Activated T-cell treated with anti-CD3 and anti-CD28 coated beads, Interleukin-2, amount 50 U/mL, for 4 hours (primary cell): ENCODE results near the gene CCN2. TPM values are rescaled to one million over a fixed set of nuclear protein-coding genes. Genes with fewer than 3 reads are reported as not detected.
A peak's percentile ranks its signal among the peaks of the same experiment; 100 is the strongest.
"Not testable (repeated sequence)": the region's sequence is repeated elsewhere in the genome, so short reads cannot be mapped to it uniquely, and the experiment has no call there.

Source experiments
- ATAC-seq, 2 donors: fragments of 200-7000 bp; cut with Tn5 transposase; one replicate each; pipeline ENCODE4 v1.10.0; 2021
- DNase-seq: peaks from one replicate; pipeline ENCODE4 v3.0.0-alpha.2; 2020
- H3K27me3 Mint-ChIP-seq: one replicate; pipeline ENCODE4 v1.8.0; 2021; ENCODE audit warnings: low read depth, mixed read lengths
- H3K36me3 Mint-ChIP-seq: one replicate; pipeline ENCODE4 v1.8.0; 2022; ENCODE audit warnings: mixed read lengths; ENCODE audit not compliant: insufficient read depth
- H3K4me1 Mint-ChIP-seq: one replicate; pipeline ENCODE4 v1.8.0; 2021; ENCODE audit warnings: low read depth, mixed read lengths
- H3K4me3 Mint-ChIP-seq: one replicate; pipeline ENCODE4 v1.8.0; 2021; ENCODE audit warnings: mild to moderate bottlenecking, moderate library complexity, mixed read lengths
- H3K9me3 Mint-ChIP-seq: one replicate; pipeline ENCODE4 v1.8.0; 2021; ENCODE audit warnings: mixed read lengths
- total RNA-seq, 3 donors: library from RNA; stranded (reverse); gene quantifications; one replicate each; pipeline ENCODE4 v1.2.1, GENCODE V29; 2021

The CCN2 gene
- total RNA-seq, 3 donors from 2014 or later, result 0.32 to 0.41 (median 0.33) TPM

- ATAC-seq, result peak; percentile 55 to 65
- Mint-ChIP-seq H3K4me1 (peaks cover 11% of the 10 kb centered on the region), H3K4me3 (no peak overlapping the region), H3K9me3 (peaks cover 4% of the 10 kb centered on the region), H3K36me3 (no peaks in the 10 kb centered on the region), H3K27me3 (peaks cover 57% of the 10 kb centered on the region)
- DNase-seq, result peak; percentile 23
These were observed 36.0 kb downstream of the CCN2 start for GRCh38 chr6:131914967-131915751.

GRCh38 chr6:131914234-131914633 is 36.9 kb downstream of the CCN2 start:
- H3K4me1 Mint-ChIP-seq, result peaks cover 18% of the 10 kb centered on the region
- ATAC-seq (no peak), DNase-seq (no peak)
- no peaks in the 10 kb centered on the region for H3K36me3 Mint-ChIP-seq
- peaks cover 56% of the 10 kb centered on the region for H3K27me3 Mint-ChIP-seq
- H3K9me3 Mint-ChIP-seq, result peaks cover 4% of the 10 kb centered on the region
- H3K4me3 Mint-ChIP-seq, result no peak overlapping the region

GRCh38 chr6:131911951-131912350 is 39.2 kb downstream of the CCN2 start:
- ATAC-seq, result no peak
- Mint-ChIP-seq H3K4me1 (peaks cover 11% of the 10 kb centered on the region), H3K27me3 (peaks cover 42% of the 10 kb centered on the region), H3K4me3 (no peak overlapping the region), H3K9me3 (peaks cover 4% of the 10 kb centered on the region), H3K36me3 (no peaks in the 10 kb centered on the region)
- DNase-seq, result no peak

GRCh38 chr6:131910956-131911355 is 40.2 kb downstream of the CCN2 start:
- H3K9me3 Mint-ChIP-seq, result peaks cover under 1% of the 10 kb centered on the region
- H3K4me1 Mint-ChIP-seq, result peaks cover 9% of the 10 kb centered on the region
- ATAC-seq (no peak), DNase-seq (no peak)
- no peak overlapping the region for H3K4me3 Mint-ChIP-seq
- peaks cover 32% of the 10 kb centered on the region for H3K27me3 Mint-ChIP-seq
- H3K36me3 Mint-ChIP-seq, result no peaks in the 10 kb centered on the region

- no peak for DNase-seq
- Mint-ChIP-seq H3K4me1 (peaks cover 9% of the 10 kb centered on the region), H3K36me3 (no peaks in the 10 kb centered on the region)
These were observed 41.0 kb downstream of the CCN2 start for GRCh38 chr6:131910219-131910589.

GRCh38 chr6:131909408-131910218 is 41.6 kb downstream of the CCN2 start:
- peak; percentile 69 for DNase-seq
- peak; percentile 88 to 95 for ATAC-seq
- H3K4me3 Mint-ChIP-seq, result no peak overlapping the region
- no peaks in the 10 kb centered on the region for H3K36me3 Mint-ChIP-seq
- peaks cover 9% of the 10 kb centered on the region for H3K4me1 Mint-ChIP-seq
- no peaks in the 10 kb centered on the region for H3K9me3 Mint-ChIP-seq
- peaks cover 26% of the 10 kb centered on the region for H3K27me3 Mint-ChIP-seq

More at GRCh38 chr6:131910219-131910589, 41.0 kb downstream of the CCN2 start:
- H3K4me3 Mint-ChIP-seq, result no peak overlapping the region
- H3K27me3 Mint-ChIP-seq, result peaks cover 29% of the 10 kb centered on the region
- H3K9me3 Mint-ChIP-seq, result no peaks in the 10 kb centered on the region
- no peak for ATAC-seq

- H3K36me3 Mint-ChIP-seq, ATAC-seq, H3K4me3 Mint-ChIP-seq, DNase-seq, H3K9me3 Mint-ChIP-seq, H3K4me1 Mint-ChIP-seq: not testable (repeated sequence)
- H3K27me3 Mint-ChIP-seq, result peaks cover 22% of the 10 kb centered on the region
These were observed 42.4 kb downstream of the CCN2 start for GRCh38 chr6:131908787-131909186.

- not testable (repeated sequence) for H3K4me1 Mint-ChIP-seq, H3K9me3 Mint-ChIP-seq, DNase-seq, ATAC-seq, H3K36me3 Mint-ChIP-seq, H3K4me3 Mint-ChIP-seq
- peaks cover 12% of the 10 kb centered on the region for H3K27me3 Mint-ChIP-seq
These were observed 47.4 kb downstream of the CCN2 start for GRCh38 chr6:131903734-131904133.

GRCh38 chr6:131901326-131901873 is 49.8 kb downstream of the CCN2 start:
- not testable (repeated sequence) for H3K27me3 Mint-ChIP-seq, H3K4me3 Mint-ChIP-seq, H3K9me3 Mint-ChIP-seq, DNase-seq, ATAC-seq, H3K4me1 Mint-ChIP-seq, H3K36me3 Mint-ChIP-seq

GRCh38 chr6:131900231-131900630 is 50.9 kb downstream of the CCN2 start:
- DNase-seq, result no peak
- H3K4me1 Mint-ChIP-seq, result peaks cover 1% of the 10 kb centered on the region
- ATAC-seq, result no peak
- H3K4me3 Mint-ChIP-seq, result no peak overlapping the region
- peaks cover 8% of the 10 kb centered on the region for H3K27me3 Mint-ChIP-seq
- no peaks in the 10 kb centered on the region for H3K36me3 Mint-ChIP-seq
- peaks cover 6% of the 10 kb centered on the region for H3K9me3 Mint-ChIP-seq

GRCh38 chr6:131898718-131899117 is 52.5 kb downstream of the CCN2 start:
- Mint-ChIP-seq H3K36me3 (no peaks in the 10 kb centered on the region), H3K27me3 (peaks cover 16% of the 10 kb centered on the region), H3K4me1 (peaks cover 1% of the 10 kb centered on the region), H3K9me3 (peaks cover 6% of the 10 kb centered on the region), H3K4me3 (no peak overlapping the region)
- ATAC-seq, result no peak
- DNase-seq, result no peak

Other genes with a start within 250 kb of the CCN2 start
- gene OR2A4, start 250.0 kb downstream of the CCN2 start, total RNA-seq, result not detected
- gene CTAGE9, start 240.4 kb downstream of the CCN2 start, total RNA-seq, result not detected
- gene ENPP1, start 143.4 kb downstream of the CCN2 start, total RNA-seq, result under 1 TPM; 0.32 to 0.52 (median 0.51) TPM